GM18909 (cell line): Measurements from ENCODE around the gene PGM3.

Experiments used
- ATAC-seq: cut with Tn5 transposase; IDR thresholded peaks from one replicate; pipeline ENCODE4 v1.9.1; 2021; ENCODE audit warnings: mild to moderate bottlenecking; ENCODE audit not compliant: unreplicated experiment, poor library complexity

Gene PGM3

GRCh38 chr6:83124553-83124952 is 68.5 kb downstream of the PGM3 start:
- ATAC-seq: no peak

GRCh38 chr6:83119742-83120300 is 73.2 kb downstream of the PGM3 start:
- no peak for ATAC-seq

GRCh38 chr6:83117802-83118201 is 75.3 kb downstream of the PGM3 start:
- ATAC-seq: no peak
